ENCODE results near the gene DGLUCY.
"Not testable (repeated sequence)": the region's sequence is repeated elsewhere in the genome, so short reads cannot be mapped to it uniquely, and the experiment has no call there.

The DGLUCY gene

DNA sequence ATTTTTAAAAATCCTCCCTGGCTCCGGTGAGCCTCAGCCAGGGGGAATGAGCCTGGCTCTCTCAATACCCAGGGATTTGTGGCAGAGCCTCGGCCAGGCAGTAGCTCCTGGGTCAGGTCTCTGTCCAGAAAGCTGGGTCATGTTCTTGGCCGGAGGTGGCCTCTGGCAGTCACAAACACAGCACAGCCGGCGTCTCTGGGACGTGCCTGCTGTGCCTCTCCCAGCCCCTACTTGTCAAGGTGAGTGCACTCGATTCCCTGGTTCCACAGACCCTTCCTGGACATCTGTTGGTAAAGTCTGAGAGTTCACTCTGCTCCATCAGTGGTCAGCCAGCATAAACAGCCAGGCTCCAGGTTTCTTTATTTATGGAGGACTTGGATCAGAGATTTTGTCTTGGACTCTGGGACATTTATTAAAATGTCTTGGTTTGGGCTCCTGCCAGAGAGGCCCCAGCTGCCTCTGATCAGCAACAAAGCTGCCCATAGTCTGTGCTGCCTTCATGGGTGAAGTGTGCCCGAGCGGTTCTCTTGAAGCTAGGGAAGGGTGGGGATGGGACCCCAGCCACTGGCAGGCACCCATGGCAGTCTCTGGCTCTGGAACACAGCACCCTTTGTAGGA, 56.7 kb downstream of the DGLUCY start:
- no peak for DNase-seq (ENCODE audit: low read depth)

DNA sequence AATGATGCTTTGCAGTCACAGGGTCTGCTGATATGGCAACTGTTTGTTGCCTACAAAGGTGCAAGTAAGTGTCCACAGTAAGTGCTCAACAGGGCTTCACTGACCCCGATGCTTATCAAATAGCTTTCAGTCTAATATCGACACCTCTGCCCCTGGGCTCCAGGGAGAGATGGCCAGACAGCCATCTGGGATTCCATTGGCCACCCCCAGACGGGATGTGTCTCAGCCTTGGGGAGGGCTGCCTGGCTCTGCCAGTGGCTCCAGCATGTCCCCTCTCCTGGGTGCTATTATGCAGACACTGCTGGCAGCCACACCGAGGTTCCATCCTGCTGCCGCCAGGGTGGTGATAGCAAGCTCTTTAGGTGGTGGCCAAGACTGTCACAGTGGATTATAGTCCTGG, 57.4 kb downstream of the DGLUCY start:
- DNase-seq (ENCODE audit: low read depth) = no peak

- DNase-seq (ENCODE audit: low read depth) = no peak
These were observed 59.4 kb downstream of the DGLUCY start for GRCh38 chr14:91173221-91173670.

GRCh38 chr14:91173904-91174303, 60.0 kb downstream of the DGLUCY start:
- no peak for DNase-seq (ENCODE audit: low read depth)

DNA sequence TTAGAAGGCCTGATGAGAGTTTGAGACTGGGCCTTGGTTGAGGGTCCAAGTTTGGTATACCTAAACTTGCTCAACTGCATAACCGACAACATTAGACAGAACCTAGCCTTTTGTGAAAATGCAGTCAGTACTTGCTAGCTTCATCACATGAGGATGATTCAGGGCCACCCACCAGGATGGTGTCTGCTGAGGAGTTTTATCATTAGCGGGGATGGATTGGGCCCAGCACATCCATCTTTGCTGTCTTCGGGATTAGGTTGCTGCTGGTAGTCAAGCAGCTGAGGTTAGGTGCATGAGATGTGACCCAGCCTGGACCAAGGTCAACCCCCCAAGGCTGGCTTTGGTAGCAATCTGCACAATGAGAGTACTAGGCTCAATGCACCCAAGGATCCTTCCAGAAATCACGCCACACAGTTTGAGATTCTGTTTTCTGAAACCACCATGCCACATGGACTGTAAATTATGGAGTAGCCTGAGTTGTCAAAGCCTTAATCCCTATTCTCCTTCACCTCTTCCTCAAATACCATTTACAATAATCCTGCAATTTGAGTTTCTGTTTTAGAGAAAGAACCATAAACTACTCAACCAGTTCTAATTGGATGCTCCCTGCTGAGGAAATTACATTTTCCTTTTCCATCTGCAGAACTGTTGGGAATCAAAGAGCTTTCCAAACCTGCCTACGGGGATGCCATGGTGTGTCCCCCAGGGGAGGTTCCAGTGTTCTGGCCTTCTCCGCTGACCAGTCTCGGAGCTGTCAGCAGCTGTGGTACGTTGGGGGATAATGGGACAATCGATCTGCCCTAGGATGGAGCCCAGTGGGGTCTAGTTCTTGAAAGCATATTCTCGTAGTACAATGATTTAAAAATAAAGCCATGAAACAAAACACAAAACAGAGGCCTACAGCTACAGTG, 61.7 kb downstream of the DGLUCY start:
- DNase-seq (ENCODE audit: low read depth) = no peak

DNA sequence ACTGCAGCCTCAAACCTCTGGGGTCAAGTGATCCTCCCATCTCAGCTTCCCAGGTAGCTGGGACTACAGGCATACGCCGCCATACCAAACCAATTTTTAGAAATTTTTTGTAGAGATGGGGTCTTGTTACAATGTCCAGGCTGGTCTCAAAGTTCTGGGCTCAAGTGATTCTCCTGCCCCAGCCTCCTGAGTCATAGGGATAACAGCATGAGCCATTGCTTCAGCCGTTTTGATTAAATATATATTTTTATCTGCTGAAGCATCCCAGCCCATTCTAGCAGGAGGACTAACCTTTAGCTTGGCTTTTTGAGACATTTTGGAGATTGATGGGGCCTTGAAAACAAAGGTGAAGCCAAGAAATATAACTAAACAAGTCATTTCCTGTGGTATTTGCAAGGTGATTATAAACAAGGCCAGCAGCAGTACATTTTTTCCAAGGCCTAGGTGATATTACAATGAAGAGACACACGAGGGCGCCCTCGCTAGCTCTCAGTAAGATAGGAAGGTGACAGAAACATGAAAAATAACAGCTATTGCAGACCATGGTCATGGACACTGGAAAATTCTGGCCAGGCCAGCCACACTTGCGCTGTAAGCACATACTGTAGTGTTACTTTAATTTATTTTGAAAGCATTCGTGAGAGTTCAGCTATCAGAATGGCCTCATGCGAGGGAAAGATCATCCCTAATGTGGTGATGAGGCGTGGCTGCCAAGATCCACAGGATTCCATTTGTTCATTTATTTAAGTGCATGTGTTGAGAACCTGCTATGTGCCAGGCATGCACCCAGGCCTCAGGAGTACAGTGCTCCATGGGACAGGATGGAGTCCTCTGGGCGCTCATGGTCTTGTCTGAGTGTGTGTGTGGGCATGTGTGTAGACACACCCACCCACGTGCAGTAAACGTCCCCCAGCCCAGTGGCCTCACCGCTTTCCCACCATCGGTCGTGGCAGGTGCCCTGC, 63.5 kb downstream of the DGLUCY start:
- DNase-seq (ENCODE audit: low read depth) = peak; percentile 14

DNA sequence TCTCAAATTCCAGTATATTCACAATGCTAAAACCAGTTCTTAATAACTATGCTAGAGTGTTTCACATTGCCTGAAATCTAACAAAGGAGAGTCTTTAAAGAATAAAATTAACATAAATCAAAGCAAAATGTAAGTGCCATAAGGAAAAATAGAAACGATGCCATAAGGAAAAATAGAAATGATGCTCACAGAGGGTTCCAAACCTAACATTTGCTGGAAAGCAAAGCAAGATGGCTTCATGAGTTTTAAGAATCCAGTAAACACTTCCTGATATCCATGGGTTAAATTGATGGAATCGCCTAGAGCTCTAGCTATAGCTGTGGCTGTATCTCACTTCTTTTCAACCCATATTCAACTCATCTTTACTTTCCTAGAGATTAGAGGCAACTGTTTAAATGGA, 66.7 kb downstream of the DGLUCY start:
- DNase-seq (ENCODE audit: low read depth) = no peak

GRCh38 chr14:91182753-91183152, 68.9 kb downstream of the DGLUCY start:
- not testable (repeated sequence) for DNase-seq (ENCODE audit: low read depth)

- DNase-seq (ENCODE audit: low read depth) = no peak
These were observed 70.7 kb downstream of the DGLUCY start for GRCh38 chr14:91184559-91184958.

- peak; percentile 10 for DNase-seq (ENCODE audit: low read depth)
These were observed 71.8 kb downstream of the DGLUCY start for GRCh38 chr14:91185721-91186120.

DNA sequence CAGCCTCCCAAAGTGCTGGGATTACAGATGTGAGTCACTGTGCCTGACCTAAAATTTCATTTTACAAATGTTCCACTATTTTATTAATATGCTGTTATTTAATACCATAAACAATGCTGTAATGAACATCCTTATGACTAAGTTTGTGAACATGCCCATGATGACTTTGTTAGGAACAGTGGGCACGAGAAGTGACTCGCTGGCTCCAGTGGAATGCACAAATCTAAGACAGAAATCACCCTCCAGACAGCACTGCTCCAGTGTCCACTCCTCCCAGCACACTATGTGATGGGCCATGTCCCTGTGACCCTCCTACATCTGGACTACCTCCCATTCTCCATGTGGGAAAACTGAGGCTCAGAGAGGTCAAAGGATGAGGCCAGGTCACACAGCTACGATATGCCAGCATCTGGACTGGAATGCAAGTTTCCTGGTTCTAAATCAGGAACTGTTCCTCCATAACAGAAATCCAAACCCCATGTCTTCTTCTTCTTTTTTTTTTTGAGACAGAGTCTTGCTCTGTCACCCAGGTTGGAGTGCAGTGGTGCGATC, 72.7 kb downstream of the DGLUCY start:
- DNase-seq (ENCODE audit: low read depth) = peak; percentile 19

DNA sequence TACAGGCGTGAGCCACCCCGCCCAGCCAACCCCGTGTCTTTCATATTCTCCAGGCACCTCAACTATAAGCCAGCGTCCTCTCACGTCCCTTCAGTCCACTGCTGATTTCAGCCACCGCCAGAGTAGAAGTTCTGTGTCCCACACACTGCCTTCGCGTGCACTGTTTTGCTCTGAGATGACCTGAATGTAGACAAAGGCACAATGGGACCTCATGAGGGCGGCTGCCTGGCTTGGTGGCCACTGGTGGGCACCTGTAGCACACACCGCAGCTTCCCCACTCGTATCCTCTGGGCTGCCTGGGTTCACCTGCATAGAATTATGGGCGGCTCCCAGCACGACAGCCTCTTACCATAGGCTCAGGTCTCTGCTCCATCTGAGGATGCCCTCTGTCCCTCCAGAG, 73.4 kb downstream of the DGLUCY start:
- no peak for DNase-seq (ENCODE audit: low read depth)

DNA sequence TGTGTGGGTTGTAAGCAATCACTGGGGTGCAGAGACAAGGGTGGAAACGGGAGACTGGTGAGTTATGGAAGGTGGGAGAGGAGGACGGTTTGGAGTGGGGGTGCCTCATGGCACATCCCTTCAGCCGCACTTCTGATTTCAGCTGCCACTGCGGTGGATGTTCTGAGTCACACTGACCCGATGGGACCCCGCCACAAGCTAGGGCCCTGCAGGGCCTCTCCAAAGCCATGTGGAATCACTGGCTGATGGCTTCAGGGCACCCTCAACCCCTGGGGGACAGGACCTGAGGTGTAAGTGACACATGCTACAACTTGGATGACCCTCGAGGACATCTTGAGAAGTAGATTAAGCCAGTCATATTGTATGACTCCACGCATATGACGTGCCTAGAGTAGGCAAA, 77.0 kb downstream of the DGLUCY start:
- DNase-seq (ENCODE audit: low read depth) = no peak

- no peak for DNase-seq (ENCODE audit: low read depth)
These were observed 79.2 kb downstream of the DGLUCY start for GRCh38 chr14:91193069-91193468.

- DNase-seq (ENCODE audit: low read depth) = no peak
These were observed 82.0 kb downstream of the DGLUCY start for GRCh38 chr14:91195881-91196280.

DNA sequence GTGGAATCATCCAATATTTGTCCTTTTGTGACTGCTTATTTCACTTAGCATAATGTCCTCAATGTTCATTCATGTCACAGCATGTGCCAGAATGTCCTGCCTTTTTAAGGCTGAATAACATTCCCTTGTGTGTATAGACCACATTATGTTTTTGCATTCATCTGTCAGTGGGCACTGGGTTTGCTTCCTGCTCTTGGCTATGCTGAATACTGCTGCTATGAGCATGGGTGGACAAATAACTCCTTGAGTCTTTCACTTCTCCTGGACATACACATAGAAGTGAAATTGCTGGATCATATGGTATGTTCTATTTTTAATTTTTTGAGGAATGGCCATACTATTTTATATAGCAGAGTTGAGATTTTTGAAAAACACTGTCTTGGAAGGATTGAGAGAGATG, 83.8 kb downstream of the DGLUCY start:
- DNase-seq (ENCODE audit: low read depth) = no peak

DNA sequence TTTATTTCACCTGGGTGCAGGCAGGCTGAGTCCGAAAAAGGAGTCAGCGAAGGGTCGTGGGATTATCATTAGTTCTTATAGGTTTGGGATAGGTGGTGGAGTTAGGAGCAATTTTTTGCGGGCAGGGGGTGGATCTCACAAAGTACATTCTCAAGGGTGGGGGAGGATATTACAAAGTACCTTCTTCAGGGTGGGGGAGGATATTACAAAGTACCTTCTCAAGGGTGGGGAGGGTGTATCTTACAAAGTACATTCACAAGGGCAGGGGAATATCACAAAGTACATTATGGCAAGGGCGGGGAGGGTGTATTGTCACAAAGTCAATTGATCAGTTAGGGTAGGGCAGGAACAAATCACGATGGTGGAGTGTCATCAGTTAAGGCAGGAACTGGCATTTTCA, 86.9 kb downstream of the DGLUCY start:
- DNase-seq (ENCODE audit: low read depth) = not testable (repeated sequence)

GRCh38 chr14:91202234-91202974, 88.5 kb downstream of the DGLUCY start:
- no peak for DNase-seq (ENCODE audit: low read depth)

DNA sequence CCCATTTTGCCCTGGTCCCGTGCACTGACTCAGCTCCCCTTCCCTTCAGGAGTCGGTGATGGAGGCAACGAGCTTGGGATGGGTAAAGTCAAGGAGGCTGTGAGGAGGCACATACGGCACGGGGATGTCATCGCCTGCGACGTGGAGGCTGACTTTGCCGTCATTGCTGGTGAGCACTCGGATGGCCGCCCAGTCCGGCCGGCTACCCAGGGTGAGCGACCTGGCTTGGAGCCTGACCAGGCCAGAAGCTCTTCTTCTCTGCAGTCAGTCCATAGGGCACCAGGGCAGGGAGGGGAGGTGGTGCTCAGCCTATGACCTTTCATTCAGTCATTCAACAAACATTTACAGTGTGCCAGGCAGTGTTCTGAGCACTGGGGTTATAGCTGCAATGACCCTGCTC, 90.8 kb downstream of the DGLUCY start:
- DNase-seq (ENCODE audit: low read depth) = no peak

GRCh38 chr14:91205459-91205858, 91.6 kb downstream of the DGLUCY start:
- no peak for DNase-seq (ENCODE audit: low read depth)

DNA sequence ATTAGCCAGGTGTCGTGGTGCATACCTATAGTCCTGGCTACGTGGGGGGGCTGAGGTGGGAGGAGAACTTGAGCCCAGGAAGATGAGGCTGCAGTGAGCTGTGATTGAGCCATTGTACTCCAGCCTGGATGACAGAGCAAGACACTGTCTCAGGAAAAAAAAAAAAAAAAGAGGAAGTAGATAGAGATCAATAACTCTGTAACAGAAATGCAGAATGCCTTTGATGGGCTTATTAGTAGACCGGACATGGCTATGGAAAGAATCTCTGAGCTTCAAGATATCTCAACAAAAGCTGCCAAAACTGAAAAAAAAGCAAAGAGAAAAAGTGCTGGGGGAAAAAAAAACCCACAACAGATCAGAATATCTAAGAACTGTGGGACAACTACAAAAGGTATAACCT, 93.1 kb downstream of the DGLUCY start:
- DNase-seq (ENCODE audit: low read depth) = no peak

All from GM04503 (cell line).